IMR-90 (cell line): ENCODE measurements around the gene OR1M1. TPM values are rescaled to one million over a fixed set of nuclear protein-coding genes. Genes with fewer than 3 reads are reported as not detected.

Experiments
- ATAC-seq: fragments of 200-7000 bp; cut with Tn5 transposase; 2 replicates; pipeline ENCODE4 v1.9.1; 2020; ENCODE audit warnings: low read depth, mild to moderate bottlenecking, moderate library complexity
- BruUV-seq: library from RNA; stranded (reverse); fragments of 400-500 nt; replicated peaks from 2 replicates; lab custom pipeline; 2021; lab: Mats Ljungman, UMichigan
- CTCF ChIA-PET: fragments of 300-600 bp; formaldehyde crosslinking; extraction: SDS; loops from one replicate; lab custom pipeline; 2021; ENCODE audit warnings: antibody characterized with exemption; lab: Yijun Ruan, JAX
- POLR2A ChIA-PET: fragments of 300-600 bp; sonication (Branson Sonifier 250); formaldehyde crosslinking; loops from one replicate; lab custom pipeline; 2022; ENCODE audit warnings: antibody characterized with exemption; ENCODE audit not compliant: unreplicated experiment; lab: Charles Lee
- DNase-seq: peaks from one replicate; pipeline ENCODE4 v3.0.0; 2013
- H2AFZ ChIP-seq: replicated peaks from 2 replicates; pipeline ENCODE3; 2013; ENCODE audit warnings: low read length, mild to moderate bottlenecking; ENCODE audit not compliant: poor library complexity
- H2AK5ac ChIP-seq: 2 replicates; pipeline ENCODE4 v1.6.1; 2013; ENCODE audit warnings: low read depth, low read length, inconsistent platforms
- H2AK9ac ChIP-seq: replicated peaks from 2 replicates; pipeline ENCODE3; 2013; ENCODE audit warnings: mild to moderate bottlenecking, low read depth, low read length, moderate library complexity; ENCODE audit not compliant: poor library complexity
- H2BK120ac ChIP-seq: 2 replicates; pipeline ENCODE4 v1.6.1; 2013; ENCODE audit warnings: low read depth, low read length, inconsistent platforms
- H2BK15ac ChIP-seq: 3 replicates; pipeline ENCODE4 v1.6.1; 2013; ENCODE audit warnings: low read depth, low read length, inconsistent platforms
- H2BK20ac ChIP-seq: 2 replicates; pipeline ENCODE4 v1.6.1; 2013; ENCODE audit warnings: low read depth, mild to moderate bottlenecking, inconsistent platforms, low read length, moderate library complexity
- H2BK5ac ChIP-seq: 2 replicates; pipeline ENCODE4 v1.6.1; 2013; ENCODE audit warnings: mild to moderate bottlenecking, low read depth, low read length, inconsistent platforms; ENCODE audit not compliant: poor library complexity, severe bottlenecking
- H3K14ac ChIP-seq: replicated peaks from 2 replicates; pipeline ENCODE4 v1.6.1; 2013; ENCODE audit warnings: low read depth, low read length, inconsistent platforms
- H3K18ac ChIP-seq: 2 replicates; pipeline ENCODE4 v1.6.1; 2013; ENCODE audit warnings: low read depth, low read length, control low read depth
- H3K23ac ChIP-seq: 2 replicates; pipeline ENCODE4 v1.6.1; 2013; ENCODE audit warnings: low read depth, low read length, inconsistent platforms
- H3K27ac ChIP-seq: 2 replicates; pipeline ENCODE4 v1.5.1; 2013; ENCODE audit warnings: mild to moderate bottlenecking, control low read depth, low read length; ENCODE audit not compliant: insufficient read depth
- H3K27me3 ChIP-seq: 2 replicates; pipeline ENCODE4 v1.6.1; 2013; ENCODE audit warnings: low read length; ENCODE audit not compliant: control insufficient read depth, insufficient read depth
- H3K36me3 ChIP-seq: 2 replicates; pipeline ENCODE4 v1.6.1; 2013; ENCODE audit warnings: low read length, mixed read lengths; ENCODE audit not compliant: control insufficient read depth, insufficient read depth
- H3K4ac ChIP-seq: 2 replicates; pipeline ENCODE4 v1.6.1; 2013; ENCODE audit warnings: low read depth, low read length, inconsistent platforms
- H3K4me1 ChIP-seq: 2 replicates; pipeline ENCODE4 v1.6.1; 2013; ENCODE audit warnings: low read length, mixed read lengths; ENCODE audit not compliant: control insufficient read depth, insufficient read depth
- H3K4me2 ChIP-seq: 2 replicates; pipeline ENCODE4 v1.6.1; 2013; ENCODE audit warnings: low read depth, mild to moderate bottlenecking, control low read depth, low read length, moderate library complexity
- H3K4me3 ChIP-seq: 2 replicates; pipeline ENCODE4 v1.5.1; 2013; ENCODE audit warnings: low read depth, mild to moderate bottlenecking, control low read depth, low read length, moderate library complexity; ENCODE audit not compliant: insufficient read depth
- H3K56ac ChIP-seq: 2 replicates; pipeline ENCODE4 v1.6.1; 2013; ENCODE audit warnings: low read length, inconsistent platforms; ENCODE audit not compliant: insufficient read depth; ENCODE audit errors: extremely low read depth
- H3K79me1 ChIP-seq, 2 experiments: 2 replicates each; pipeline ENCODE4 v1.6.1; 2013; ENCODE audit warnings: low read length in 2 of 2, inconsistent platforms in 1 of 2, low read depth in 1 of 2
- H3K9ac ChIP-seq: 2 replicates; pipeline ENCODE4 v1.6.1; 2013; ENCODE audit warnings: low read depth, low read length, control low read depth
- H3K9me1 ChIP-seq: 2 replicates; pipeline ENCODE4 v1.6.1; 2013; ENCODE audit warnings: low read length, inconsistent platforms; ENCODE audit not compliant: insufficient read depth
- H3K9me3 ChIP-seq: 2 replicates; pipeline ENCODE4 v1.6.1; 2013; ENCODE audit warnings: low read length; ENCODE audit not compliant: control insufficient read depth, insufficient read depth
- H4K20me1 ChIP-seq: 2 replicates; pipeline ENCODE4 v1.6.1; 2013; ENCODE audit warnings: low read length, inconsistent platforms; ENCODE audit not compliant: insufficient read depth
- H4K5ac ChIP-seq: 2 replicates; pipeline ENCODE4 v1.6.1; 2013; ENCODE audit warnings: mild to moderate bottlenecking, low read depth, low read length, control low read depth
- H4K8ac ChIP-seq, 2 experiments: 2 replicates each; pipeline ENCODE4 v1.6.1; 2013; ENCODE audit warnings: low read depth in 2 of 2, low read length in 2 of 2, control low read depth in 1 of 2, inconsistent platforms in 1 of 2
- H4K91ac ChIP-seq: 2 replicates; pipeline ENCODE4 v1.6.1; 2013; ENCODE audit warnings: low read depth, low read length, inconsistent platforms; ENCODE audit not compliant: insufficient read depth
- BHLHE40 ChIP-seq: fragments of 150-350 bp; IDR thresholded peaks from 2 replicates; pipeline ENCODE4 v1.6.1; 2016; ENCODE audit warnings: mild to moderate bottlenecking, low read depth, low read length
- CEBPB ChIP-seq: IDR thresholded peaks from 2 replicates; pipeline ENCODE4 v1.6.1; 2012; ENCODE audit warnings: low read depth, low read length, improper control_type of control experiment
- CHD1 ChIP-seq: IDR thresholded peaks from 2 replicates; pipeline ENCODE4 v1.6.1; 2012; ENCODE audit warnings: low read depth, low read length, improper control_type of control experiment
- CTCF ChIP-seq: conservative IDR thresholded peaks from 2 replicates; pipeline ENCODE4 v1.5.1; 2012; ENCODE audit warnings: mild to moderate bottlenecking, low read depth, low read length, improper control_type of control experiment
- ELK1 ChIP-seq: fragments of 150-350 bp; IDR thresholded peaks from 2 replicates; pipeline ENCODE4 v1.6.1; 2016; ENCODE audit warnings: low read depth, mild to moderate bottlenecking, low read length, moderate library complexity, borderline replicate concordance
- FOS ChIP-seq: fragments of 150-350 bp; IDR thresholded peaks from 2 replicates; pipeline ENCODE4 v1.6.1; 2016; ENCODE audit warnings: low read depth, low read length
- MAFK ChIP-seq: IDR thresholded peaks from 2 replicates; pipeline ENCODE4 v1.6.1; 2012; ENCODE audit warnings: low read depth, low read length, improper control_type of control experiment
- MAZ ChIP-seq: IDR thresholded peaks from 2 replicates; pipeline ENCODE4 v1.6.1; 2012; ENCODE audit warnings: low read depth, mild to moderate bottlenecking, low read length, improper control_type of control experiment, moderate library complexity, borderline replicate concordance
- MXI1 ChIP-seq: IDR thresholded peaks from 2 replicates; pipeline ENCODE4 v1.6.1; 2012; ENCODE audit warnings: low read depth, mild to moderate bottlenecking, low read length, moderate library complexity, borderline replicate concordance
- NFE2L2 ChIP-seq: fragments of 150-350 bp; IDR thresholded peaks from 2 replicates; pipeline ENCODE4 v1.6.1; 2016; ENCODE audit warnings: low read depth, mild to moderate bottlenecking, low read length
- POLR2A ChIP-seq: IDR thresholded peaks from 2 replicates; pipeline ENCODE4 v1.6.1; 2012; ENCODE audit warnings: mild to moderate bottlenecking, low read depth, low read length
- RAD21 ChIP-seq: IDR thresholded peaks from 2 replicates; pipeline ENCODE4 v1.6.1; 2012; ENCODE audit warnings: low read length, improper control_type of control experiment
- RCOR1 ChIP-seq: IDR thresholded peaks from 2 replicates; pipeline ENCODE4 v1.6.1; 2012; ENCODE audit warnings: mild to moderate bottlenecking, low read length, improper control_type of control experiment; ENCODE audit not compliant: insufficient replicate concordance
- RFX5 ChIP-seq: IDR thresholded peaks from 2 replicates; pipeline ENCODE4 v1.8.0; 2012; ENCODE audit warnings: low read depth, mild to moderate bottlenecking, low read length, moderate library complexity
- SMC3 ChIP-seq: fragments of 150-350 bp; IDR thresholded peaks from 2 replicates; pipeline ENCODE4 v1.6.1; 2016; ENCODE audit warnings: low read depth, mild to moderate bottlenecking, antibody characterized with exemption, low read length, moderate library complexity
- USF2 ChIP-seq: fragments of 150-350 bp; IDR thresholded peaks from 2 replicates; pipeline ENCODE4 v1.6.1; 2017; ENCODE audit warnings: mild to moderate bottlenecking, antibody characterized with exemption, low read length, low read depth
- WGBS, 2 experiments: methylation state at CpG; one replicate each; pipeline versions ENCODE4 v1.1.5 to v1.1.7; 2013; ENCODE audit warnings: missing lambda C conversion rate in 2 of 2; ENCODE audit not compliant: insufficient read length in 1 of 2; ENCODE audit errors: extremely low coverage in 2 of 2; 5-methylcytosine and 5-hydroxymethylcytosine counted together
- dilution Hi-C: fragments of 300-500 bp; cut with HindIII; formaldehyde crosslinking; loops from one replicate; pipeline ENCODE4 v1.14.3; 2018; ENCODE audit warnings: low sequenced_read_pairs; ENCODE audit not compliant: unreplicated experiment
- in situ Hi-C: fragments of 300-500 bp; cut with MboI; formaldehyde crosslinking; loops from 3 replicates; pipeline ENCODE4 v1.14.3; 2019; ENCODE audit warnings: low sequenced_read_pairs, inconsistent platforms, mixed read lengths
- intact Hi-C: fragments of 100-400 bp; cut with micrococcal nuclease; formaldehyde crosslinking; loops from 2 replicates; pipeline ENCODE4 v1.10.0; 2022
- polyA plus RNA-seq, 3 experiments: library from polyadenylated mRNA; depleted of rRNA; stranded (reverse); fragments of >200 nt; gene quantifications; 2 replicates each; pipeline ENCODE4 v1.2.3, GENCODE V29; 2012; ENCODE audit warnings: low replicate concordance in 1 of 3
- total RNA-seq: library from RNA; depleted of rRNA; stranded (reverse); fragments of >200 nt; gene quantifications from 2 replicates; pipeline ENCODE4 v1.2.3, GENCODE V29; 2012

Gene OR1M1
- total and polyA plus RNA-seq, 2 of the 4 experiments (the other 2 are of a cell fraction): not detected

- BruUV-seq: no TSS peak
- DNase-seq (no peak), ATAC-seq (no peak)
- Histone ChIP-seq H2BK15ac (no peak overlapping the region), H2AK9ac (no peak overlapping the region), H4K5ac (no peak overlapping the region), H3K79me1 (no peaks in the 10 kb centered on the region), H3K4me2 (no peak overlapping the region), H2AK5ac (no peak overlapping the region), H2AFZ (no peak overlapping the region), H3K4ac (no peak overlapping the region), H3K9me3 (peaks cover 21% of the 10 kb centered on the region), H3K23ac (no peak overlapping the region), H3K14ac (no peak overlapping the region), H4K20me1 (no peaks in the 10 kb centered on the region), H2BK5ac (no peak overlapping the region), H3K9ac (no peak overlapping the region), H2BK20ac (no peak overlapping the region), H3K4me3 (no peak overlapping the region), H3K18ac (no peak overlapping the region), H4K8ac (no peak overlapping the region), H3K27me3 (no peaks in the 10 kb centered on the region), H3K36me3 (no peaks in the 10 kb centered on the region), H3K56ac (no peak overlapping the region), H3K4me1 (no peaks in the 10 kb centered on the region), H2BK120ac (no peak overlapping the region), H3K27ac (no peak overlapping the region), H3K9me1 (no peaks in the 10 kb centered on the region), H4K91ac (no peak overlapping the region)
- dilution Hi-C loops (no loop called here), intact Hi-C loops (no loop called here), in situ Hi-C loops (no loop called here)
- POLR2A ChIA-PET: no interaction called here
- CTCF ChIA-PET: no interaction called here
- WGBS, 2 experiments: no CpG with 5 or more reads among the region's 3 CpGs
- TF ChIP-seq BHLHE40: no peak
- TF ChIP-seq RCOR1: no peak
- no peak for TF ChIP-seq USF2
- no peak for TF ChIP-seq RFX5
- TF ChIP-seq POLR2A: no peak
- no peak for TF ChIP-seq SMC3
- no peak for TF ChIP-seq RAD21
- no peak for TF ChIP-seq NFE2L2
- TF ChIP-seq ELK1: no peak
- TF ChIP-seq MAZ: no peak
- no peak for TF ChIP-seq CEBPB
- no peak for TF ChIP-seq MAFK
- TF ChIP-seq CTCF: no peak
- TF ChIP-seq FOS: no peak
- no peak for TF ChIP-seq MXI1
- TF ChIP-seq CHD1: no peak
These were observed 42.4 kb upstream of the OR1M1 start for GRCh38 chr19:9044449-9044848.
